ENCODE results near the gene ZSCAN12. TPM values are rescaled to one million over a fixed set of nuclear protein-coding genes. Genes with fewer than 3 reads are reported as not detected.

The ZSCAN12 gene
- total RNA-seq, 1 experiment from 2014 or later, result 12.6 TPM

DNA sequence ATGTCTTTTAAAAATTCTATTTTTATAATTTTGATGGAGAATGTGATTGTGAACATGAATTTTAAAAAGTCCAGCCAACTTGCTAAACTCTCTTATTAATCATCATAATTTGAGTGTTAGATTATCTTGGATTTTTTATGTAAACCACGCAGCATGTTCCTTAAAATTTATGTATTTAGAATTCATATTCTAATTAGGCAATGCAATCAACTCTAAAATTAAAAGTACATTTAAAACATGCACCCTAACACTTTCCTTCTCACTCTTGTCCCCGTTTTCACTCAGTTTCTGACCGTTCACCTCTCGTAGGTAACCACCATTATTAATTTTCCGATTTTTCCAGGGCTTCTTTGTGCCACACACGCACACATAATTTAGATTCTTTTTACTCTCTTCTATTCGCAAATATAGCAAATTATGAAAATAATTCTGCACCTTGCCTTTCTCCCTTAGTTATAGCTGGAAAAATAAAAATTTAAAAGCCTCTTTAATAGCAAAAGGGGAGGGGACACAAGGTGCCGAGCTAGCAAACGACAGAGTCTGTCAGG, 50.1 kb downstream of the ZSCAN12 start:
- peaks cover 3% of the 10 kb centered on the region; the same call in 1 of the 2 replicates for H3K4me1 ChIP-seq (ENCODE audit: insufficient read depth, low read length)
- Mint-ChIP-seq H3K36me3 (ENCODE audit: insufficient read depth in 1 of 3, low read depth in 3 of 3) (peaks cover 10 to 17% (median 16%) of the 10 kb centered on the region in 3 experiments), H3K27me3 (ENCODE audit: low read depth) (peaks cover 22% of the 10 kb centered on the region), H3K9me3 (peaks cover 4 to 8% of the 10 kb centered on the region in 2 experiments; a peak in 4 of 5 replicates), H3K27ac (peak overlapping the region in 2 of 3 experiments; percentile 96 to 99; a peak in 6 of 7 replicates), H3K4me3 (peak overlapping the region; percentile 97 to 100), H3K4me1 (peaks cover 13 to 18% of the 10 kb centered on the region in 2 experiments)
- no peak for TF ChIP-seq CTCF (conservative IDR thresholded peaks at IDR 0.05)
- no peak overlapping the region for H3K23ac ChIP-seq (ENCODE audit: insufficient read length, low read depth, low read length)
- no peak overlapping the region for H4K8ac ChIP-seq (replicated peaks; ENCODE audit: insufficient read length, low read depth, low read length)
- no peak overlapping the region for H2BK20ac ChIP-seq (ENCODE audit: low read depth, low read length, poor library complexity, severe bottlenecking)
- no peak overlapping the region for H2BK12ac ChIP-seq (ENCODE audit: insufficient read length, low read depth, low read length)
- no peak overlapping the region for H2BK120ac ChIP-seq (ENCODE audit: low read depth, low read length, poor library complexity, severe bottlenecking)
- H3K27me3 ChIP-seq (ENCODE audit: insufficient read depth, low read length), result no peaks in the 10 kb centered on the region; the same call in 1 of the 2 replicates
- no peak overlapping the region for H3K56ac ChIP-seq (ENCODE audit: insufficient read length, low read depth, low read length)
- H3K4ac ChIP-seq (ENCODE audit: low read depth, low read length), result no peak overlapping the region
- peak overlapping the region; percentile 96 for H3K9ac ChIP-seq (ENCODE audit: extremely low read depth, insufficient read length, low read length)
- no peaks in the 10 kb centered on the region for H4K20me1 ChIP-seq (ENCODE audit: control insufficient read depth, insufficient read depth, insufficient read length)
- peaks cover 8% of the 10 kb centered on the region for H3K23me2 ChIP-seq (ENCODE audit: insufficient read length, low read depth, low read length, poor library complexity, severe bottlenecking)
- H4K5ac ChIP-seq (ENCODE audit: insufficient read length, low read depth, low read length), result no peak overlapping the region
- WGBS (ENCODE audit: extremely low coverage, insufficient read length, low lambda C conversion rate), result no CpG with 5 or more reads among the region's 9 CpGs
- H3K18ac ChIP-seq (ENCODE audit: insufficient read length, low read depth, low read length), result no peak overlapping the region
- H3K9me3 ChIP-seq (ENCODE audit: control insufficient read depth, low read depth, low read length), result no peaks in the 10 kb centered on the region
- H3K27ac ChIP-seq (ENCODE audit: insufficient read length, low read depth, low read length), result no peak overlapping the region
- no peak overlapping the region for H2BK15ac ChIP-seq (ENCODE audit: low read depth, low read length)
- no peak overlapping the region for H2AK5ac ChIP-seq (ENCODE audit: insufficient read length, low read length)
- H2AFZ ChIP-seq (ENCODE audit: low read length), result peak overlapping the region; percentile 86
- no peak for DNase-seq
- H4K91ac ChIP-seq (ENCODE audit: insufficient read length, low read depth, low read length), result no peak overlapping the region
- peaks cover 3% of the 10 kb centered on the region; the same call in 1 of the 2 replicates for H3K79me2 ChIP-seq (ENCODE audit: insufficient read depth, low read length)
- no peak overlapping the region for H3K14ac ChIP-seq (ENCODE audit: insufficient read depth, low read length)
- H3K79me1 ChIP-seq (ENCODE audit: insufficient read depth, low read depth, low read length, poor library complexity, severe bottlenecking), result peaks cover 6% of the 10 kb centered on the region
- H3K4me2 ChIP-seq (ENCODE audit: insufficient read depth, insufficient read length, low read length), result peak overlapping the region; percentile 95
- H3T11ph ChIP-seq (ENCODE audit: low read length), result no peak overlapping the region
- H2BK5ac ChIP-seq (ENCODE audit: insufficient read length, low read length), result no peak overlapping the region

All from H9 (cell line).